Fibroblast of pulmonary artery (primary cell): ENCODE results near the gene TSSC4.

Source experiments
- DNase-seq: peaks from one replicate; pipeline ENCODE4 v3.0.0-alpha.2; 2010; ENCODE audit warnings: low read depth
- H3K4me3 ChIP-seq: replicated peaks from 2 replicates; pipeline ENCODE4 v1.5.1; 2011; ENCODE audit warnings: low read depth, mild to moderate bottlenecking, control low read depth, low read length, moderate library complexity
- CTCF ChIP-seq: IDR thresholded peaks from 2 replicates; pipeline ENCODE4 v1.5.1; 2011; ENCODE audit warnings: mild to moderate bottlenecking, control low read depth, low read length, inconsistent platforms; ENCODE audit errors: missing control alignments

Gene TSSC4

GRCh38 chr11:2446590-2447252, 46.2 kb downstream of the TSSC4 start:
- DNase-seq, result no peak
- no peak for TF ChIP-seq CTCF
- H3K4me3 ChIP-seq, result no peak overlapping the region

- H3K4me3 ChIP-seq, result no peak overlapping the region
- no peak for DNase-seq
- no peak for TF ChIP-seq CTCF
These were observed 46.9 kb downstream of the TSSC4 start for GRCh38 chr11:2447253-2447950.

GRCh38 chr11:2447951-2448650, 47.6 kb downstream of the TSSC4 start:
- TF ChIP-seq CTCF, result no peak
- DNase-seq, result no peak
- H3K4me3 ChIP-seq, result no peak overlapping the region

- no peak overlapping the region for H3K4me3 ChIP-seq
- no peak for TF ChIP-seq CTCF
- DNase-seq, result no peak
These were observed 48.4 kb downstream of the TSSC4 start for GRCh38 chr11:2448661-2449547.

GRCh38 chr11:2449548-2450320, 49.2 kb downstream of the TSSC4 start:
- DNase-seq, result no peak
- TF ChIP-seq CTCF, result no peak
- no peak overlapping the region for H3K4me3 ChIP-seq
